Activated T-helper 1 cell treated with Interleukin-2 at 50 U/mL for 16 hours (primary cell): ENCODE measurements around the gene C5orf15.

Experiments used
- DNase-seq: peaks from one replicate; pipeline ENCODE4 v3.0.0-alpha.2; 2020; ENCODE audit warnings: low read depth

Gene C5orf15

DNA sequence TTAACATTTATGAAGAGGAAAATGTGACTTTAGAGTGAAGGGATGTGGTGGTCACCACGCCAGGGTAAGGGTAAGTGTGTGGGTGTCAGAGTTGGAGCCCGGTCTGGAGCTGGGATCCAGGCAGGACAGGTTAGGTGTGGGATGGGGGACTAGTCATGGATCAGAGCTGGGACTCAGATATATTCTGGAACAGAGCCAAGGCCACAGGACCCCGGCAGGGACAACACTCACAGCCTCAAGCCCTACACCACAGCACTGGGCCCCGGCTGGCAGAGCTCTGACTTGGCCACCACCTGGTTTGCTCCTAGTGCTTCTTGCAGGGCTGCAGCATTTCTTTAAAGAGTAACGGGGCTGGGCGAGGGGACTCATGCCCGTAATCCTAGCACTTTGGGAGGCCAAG, 47.4 kb downstream of the C5orf15 start:
- no peak for DNase-seq

GRCh38 chr5:133919148-133920136, 49.0 kb downstream of the C5orf15 start:
- DNase-seq = no peak

- DNase-seq = no peak
These were observed 49.7 kb downstream of the C5orf15 start for GRCh38 chr5:133918731-133919130.

- no peak for DNase-seq
These were observed 50.1 kb downstream of the C5orf15 start for GRCh38 chr5:133918316-133918715.

- no peak for DNase-seq
These were observed 50.6 kb downstream of the C5orf15 start for GRCh38 chr5:133917785-133918184.

GRCh38 chr5:133916914-133917313, 51.5 kb downstream of the C5orf15 start:
- DNase-seq = no peak

- DNase-seq = no peak
These were observed 51.9 kb downstream of the C5orf15 start for GRCh38 chr5:133916479-133916878.

DNA sequence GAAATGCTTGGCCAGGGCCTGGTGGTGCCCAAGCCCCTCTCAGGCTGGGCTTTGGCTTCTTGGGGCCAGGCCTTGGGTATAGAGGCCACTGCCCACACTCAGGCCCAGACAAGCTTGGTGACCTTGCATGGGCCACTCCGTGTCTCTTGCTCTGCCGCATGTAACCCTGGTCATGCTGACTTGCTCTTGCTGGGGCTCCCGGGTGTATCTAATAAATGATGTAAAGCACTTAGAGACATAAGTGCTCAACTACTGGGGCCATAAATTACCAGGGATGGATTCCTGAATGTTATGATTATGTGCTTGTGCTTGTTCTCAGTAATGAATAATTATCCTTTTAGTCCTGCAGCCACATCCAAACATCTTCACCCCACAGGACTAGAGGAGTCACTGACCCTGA, 54.0 kb downstream of the C5orf15 start:
- no peak for DNase-seq

DNA sequence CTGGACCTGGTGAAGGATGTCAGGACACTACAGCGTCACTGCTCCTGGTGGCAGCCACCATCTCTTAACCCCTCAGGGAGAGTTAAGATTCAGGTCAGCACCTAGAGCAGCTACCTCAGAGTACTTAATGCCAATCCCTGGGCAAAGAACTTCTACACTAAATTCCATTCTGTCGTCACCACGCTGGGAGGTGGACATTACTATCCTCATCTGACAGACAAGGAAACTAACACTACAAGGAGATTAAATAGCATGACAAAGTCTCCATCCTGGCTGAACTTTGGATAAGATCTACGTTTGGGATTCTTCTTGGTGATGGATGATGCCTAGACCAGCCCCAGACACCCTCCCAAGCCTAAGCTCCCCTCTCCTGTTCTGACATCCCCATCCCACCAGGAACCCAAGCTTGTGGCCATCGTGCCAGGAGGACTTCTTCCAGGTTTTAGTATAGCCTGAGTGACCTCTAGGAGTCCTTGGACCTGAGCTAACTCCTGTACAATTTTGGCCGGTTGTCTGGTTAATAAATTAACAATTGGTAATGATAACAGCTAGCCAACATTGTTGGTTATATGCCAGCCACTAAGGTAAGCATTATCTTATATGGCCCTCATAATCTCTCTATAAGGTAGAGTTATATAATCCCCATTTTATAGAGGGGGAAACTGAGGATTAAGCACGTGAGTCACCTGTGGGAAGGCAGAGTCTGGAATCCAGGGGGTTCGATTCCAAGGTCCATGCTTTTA, 54.8 kb downstream of the C5orf15 start:
- DNase-seq = no peak

DNA sequence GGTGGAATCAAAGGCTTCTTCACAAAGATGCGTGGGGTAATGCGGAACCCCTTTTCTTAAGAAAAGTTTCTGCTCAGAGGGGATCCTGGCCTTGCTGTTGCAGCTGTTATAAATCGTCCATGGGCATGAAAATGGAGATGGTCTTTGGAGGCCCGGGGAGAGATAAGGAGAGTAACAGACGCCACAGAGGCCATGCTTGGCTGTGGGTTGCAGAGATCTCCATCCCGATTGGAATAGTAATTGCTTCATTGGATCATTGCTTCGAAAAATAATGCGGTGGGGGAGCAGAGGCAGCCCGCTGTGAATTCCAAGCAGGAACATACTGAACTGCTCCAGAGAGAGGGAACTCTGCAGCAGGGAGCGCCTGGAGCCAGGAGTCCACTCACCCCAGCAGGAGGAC, 55.5 kb downstream of the C5orf15 start:
- no peak for DNase-seq

- no peak for DNase-seq
These were observed 57.9 kb downstream of the C5orf15 start for GRCh38 chr5:133910571-133910970.

- no peak for DNase-seq
These were observed 58.8 kb downstream of the C5orf15 start for GRCh38 chr5:133909603-133910002.

DNA sequence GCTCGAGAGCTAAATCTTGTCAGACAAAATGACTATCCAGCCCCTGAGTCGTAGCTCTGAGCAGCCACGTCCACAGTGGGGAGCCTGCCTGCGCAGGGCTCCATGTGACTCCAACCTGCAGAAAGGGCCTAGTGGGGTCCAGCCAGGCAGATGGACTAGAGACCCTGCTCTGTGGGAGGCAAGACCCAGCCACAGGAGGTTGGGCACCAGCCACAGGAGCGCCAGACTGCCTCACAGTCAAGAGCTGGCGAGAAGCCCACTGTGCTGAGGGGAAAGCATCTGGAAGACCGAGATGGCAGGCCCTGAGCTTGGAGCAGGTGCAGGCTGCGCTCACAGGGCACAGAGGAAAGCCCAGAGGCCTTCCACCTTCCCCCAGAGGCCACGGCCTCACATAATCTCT, 61.4 kb downstream of the C5orf15 start:
- DNase-seq = no peak

GRCh38 chr5:133906303-133906702, 62.1 kb downstream of the C5orf15 start:
- no peak for DNase-seq
